HG03457 (cell line): Measurements from ENCODE around the gene TUBB.

Experiments used
- ATAC-seq: cut with Tn5 transposase; IDR thresholded peaks from one replicate; pipeline ENCODE4 v1.9.1; 2021; ENCODE audit warnings: moderate number of reproducible peaks; ENCODE audit not compliant: unreplicated experiment

The TUBB gene

DNA sequence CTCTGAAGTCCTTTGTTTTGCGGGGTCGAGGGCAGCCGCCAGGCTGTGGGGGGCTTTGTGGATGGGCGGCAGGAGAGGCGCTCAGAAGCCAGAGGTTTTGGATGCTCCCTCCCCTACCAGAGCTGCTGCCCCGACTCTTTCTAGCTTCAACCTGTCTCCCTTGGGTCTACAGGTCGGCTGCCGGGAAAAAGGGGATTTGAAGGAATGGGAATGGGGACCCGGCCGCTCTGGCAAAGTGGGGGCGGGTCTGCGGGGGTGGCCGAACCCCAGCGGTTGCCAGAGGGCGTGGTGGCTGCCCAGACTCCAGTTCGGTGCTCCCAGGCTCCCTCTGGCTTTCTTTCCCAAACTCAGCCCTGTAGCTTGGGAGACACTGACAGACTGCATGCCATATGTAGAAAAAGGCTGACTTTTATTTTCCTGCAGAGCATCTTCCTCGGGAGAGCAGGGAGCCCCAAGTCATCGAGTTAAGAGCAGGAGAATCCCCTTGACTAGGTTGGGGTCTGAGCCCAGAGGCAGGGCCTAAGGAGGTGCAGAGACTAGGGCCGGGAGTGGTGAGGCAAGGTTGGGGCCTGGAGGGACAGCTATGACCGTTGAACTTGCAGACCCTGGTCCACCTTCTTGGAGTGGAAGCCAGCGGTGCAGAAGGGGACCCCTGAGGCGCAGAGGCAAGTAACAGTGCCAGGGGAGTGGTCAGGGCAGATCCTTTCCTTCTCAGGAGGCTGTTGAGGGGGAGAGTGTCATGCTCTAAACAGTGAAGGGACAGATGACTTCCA lies 32.3 kb upstream of the TUBB start:
- no peak for ATAC-seq

DNA sequence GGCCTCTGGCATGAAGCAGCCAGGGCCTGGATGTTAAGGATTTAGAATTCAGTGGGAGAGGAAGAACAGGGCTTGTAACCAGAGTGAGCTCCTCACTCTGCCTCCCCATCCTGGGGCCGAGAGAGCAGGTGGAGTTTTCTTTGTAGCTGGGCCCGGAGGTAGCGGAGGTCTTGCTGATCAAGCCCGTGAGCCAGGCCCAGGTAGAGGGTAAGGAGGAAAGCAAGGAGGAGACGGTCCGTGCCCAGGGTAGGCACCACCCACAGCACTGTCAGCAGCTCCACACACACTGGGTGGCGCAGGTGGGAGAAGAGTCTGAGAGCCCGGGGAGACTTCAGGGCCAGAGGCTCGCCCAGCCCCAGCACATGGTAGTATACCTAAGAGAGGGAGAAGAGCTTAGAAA lies 31.6 kb upstream of the TUBB start:
- ATAC-seq: no peak

DNA sequence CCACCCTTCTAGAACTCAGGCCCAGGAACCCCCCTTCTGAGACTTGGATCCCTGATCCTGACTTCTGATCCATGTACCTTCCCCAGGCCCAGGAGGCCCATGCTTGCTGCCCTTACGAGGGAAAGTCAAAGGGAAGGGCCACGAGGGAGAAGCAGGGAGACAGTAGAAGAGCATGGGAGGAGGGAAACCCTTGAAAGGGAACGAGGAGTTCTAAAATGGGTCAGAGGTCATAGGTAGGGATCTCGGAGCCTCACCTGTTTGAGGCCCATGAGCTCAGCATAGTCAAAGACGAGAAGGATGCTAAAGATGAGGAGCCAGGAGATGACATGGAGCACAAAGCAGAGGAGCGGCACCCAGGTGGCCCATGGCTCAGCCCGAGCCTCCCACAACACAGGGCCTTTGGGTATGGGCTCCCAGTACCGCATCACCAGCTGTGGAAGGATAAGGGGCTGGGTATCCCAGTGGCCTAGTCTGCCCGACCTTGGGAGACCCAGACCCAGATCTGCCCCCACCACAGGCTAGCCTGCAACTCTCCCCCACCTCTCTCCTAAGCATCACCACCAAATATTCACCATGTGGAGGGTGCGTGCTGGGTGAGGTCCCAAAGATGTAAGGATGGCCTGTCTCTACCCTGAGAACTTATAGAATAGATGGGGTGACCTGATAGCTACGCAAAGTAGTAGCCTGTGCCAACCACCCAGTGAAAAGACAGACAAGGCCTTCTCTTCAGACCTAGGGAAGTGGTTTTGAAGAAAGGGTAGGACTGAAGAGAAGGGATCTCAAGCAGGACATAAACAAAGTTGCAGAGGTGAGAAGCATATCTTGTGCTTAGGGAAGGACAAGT lies 30.9 kb upstream of the TUBB start:
- no peak for ATAC-seq

DNA sequence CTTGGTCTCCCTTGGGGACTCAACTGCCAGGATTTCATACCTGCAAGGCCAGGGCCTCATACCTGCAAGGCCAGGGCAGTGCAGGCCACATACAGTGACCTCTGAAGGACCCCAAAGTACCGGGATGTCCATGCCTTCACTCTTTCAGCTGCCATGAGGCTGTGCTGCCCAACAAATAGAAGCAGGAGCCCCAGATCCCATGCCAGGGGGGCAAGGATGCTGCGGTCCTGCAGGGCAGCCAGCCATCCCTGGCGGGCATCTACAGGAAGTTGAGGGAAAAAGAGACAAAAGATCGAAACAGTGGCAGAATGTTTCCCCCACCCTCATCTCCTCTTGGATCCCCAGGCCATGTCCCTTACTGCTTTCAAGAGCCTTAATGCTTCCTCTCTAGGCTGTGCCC lies 30.2 kb upstream of the TUBB start:
- ATAC-seq: no peak

DNA sequence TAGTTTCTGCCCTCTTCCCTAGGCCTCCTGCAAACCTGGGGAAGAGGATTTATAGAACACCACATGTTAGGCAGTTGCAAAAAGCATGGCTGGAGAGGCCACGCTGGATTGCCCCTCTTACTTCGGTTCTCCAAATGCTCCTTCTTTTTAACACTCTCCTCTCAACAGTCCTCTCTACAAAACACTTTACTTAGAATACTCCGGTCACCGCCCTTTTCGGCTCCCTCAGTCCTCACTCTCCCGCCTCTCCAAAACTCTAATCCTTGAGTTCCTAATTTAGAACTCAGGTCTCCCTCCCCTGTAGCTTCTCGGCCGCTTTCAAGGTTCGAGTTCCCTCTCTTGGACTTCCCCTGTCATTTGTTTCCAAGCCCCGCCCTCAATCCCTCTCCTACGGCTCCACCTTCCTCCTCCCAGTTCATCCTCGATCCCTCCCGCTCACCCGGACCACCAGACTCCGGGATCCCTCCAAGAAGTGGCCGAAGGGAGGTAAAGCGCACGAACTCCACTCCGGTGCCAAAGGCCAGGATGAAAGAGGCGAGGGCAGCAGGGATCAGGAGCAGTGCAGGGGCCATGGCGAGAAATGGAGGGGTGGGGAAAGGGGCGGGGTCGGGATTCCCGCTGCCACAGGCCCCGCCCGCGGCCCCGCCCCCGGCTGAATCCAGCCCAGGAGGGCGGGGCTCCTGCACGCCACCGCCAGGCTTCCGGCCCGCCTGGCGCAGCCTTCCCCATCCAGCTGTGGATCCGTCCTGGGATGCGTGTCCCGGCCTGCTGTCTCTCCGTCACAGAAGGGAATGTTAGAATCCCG lies 29.5 kb upstream of the TUBB start, which contains the start of gene NRM:
Gene NRM, minus strand, starts transcription at position 582 of the 805 bp plus-strand sequence. Its CDS starts 10 bp downstream, at position 572.
- ATAC-seq: no peak

DNA sequence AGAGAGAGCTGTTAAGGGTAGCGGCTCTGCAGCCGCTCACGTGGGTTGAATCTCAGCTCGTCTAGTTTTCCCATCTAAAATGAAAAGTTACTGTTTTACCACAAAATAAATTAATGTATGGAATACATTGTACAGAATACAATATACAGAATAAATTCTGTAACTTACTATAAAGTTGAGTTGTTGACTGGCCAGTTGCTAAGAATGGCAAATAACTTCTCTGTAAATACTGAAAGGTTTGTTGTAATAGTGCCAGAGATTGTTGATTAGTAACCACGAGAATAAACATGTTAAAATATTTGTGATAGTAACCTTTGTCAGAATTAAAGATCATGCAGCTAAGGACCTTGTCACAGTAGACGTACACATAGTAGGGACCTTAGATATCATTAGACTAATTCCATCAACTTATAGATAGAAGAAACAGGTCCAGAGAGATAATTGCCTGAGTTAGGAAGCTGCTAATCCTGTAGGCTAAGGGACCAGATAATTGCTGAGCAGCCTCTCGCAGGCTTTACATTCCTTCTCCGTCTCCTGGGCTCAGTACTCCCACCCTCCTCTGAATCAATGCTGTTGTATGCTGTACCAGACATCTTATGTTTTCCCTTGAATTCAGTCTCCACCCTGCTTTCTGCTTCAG lies 28.8 kb upstream of the TUBB start:
- ATAC-seq: no peak

GRCh38 chr6:30696432-30696831 lies 23.7 kb upstream of the TUBB start:
- ATAC-seq: no peak

DNA sequence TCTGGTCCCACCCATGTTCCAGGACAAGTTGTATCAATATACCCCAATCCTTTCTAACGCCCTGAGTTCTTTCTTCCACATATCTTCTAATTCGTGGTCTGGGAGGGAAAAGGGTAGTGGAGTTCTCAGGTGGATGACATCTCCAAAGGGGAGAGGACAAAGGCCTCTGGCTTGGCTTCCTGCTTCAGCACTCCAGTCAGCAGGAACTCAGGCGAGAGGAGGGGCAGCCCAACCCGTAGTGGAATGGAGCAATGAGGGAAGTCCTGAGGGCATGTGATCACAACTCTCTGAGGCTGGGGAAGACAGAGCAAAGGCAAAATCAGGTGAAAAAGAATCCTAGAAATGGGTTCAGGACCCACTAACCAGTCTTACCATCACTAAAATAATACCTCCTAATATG lies 19.8 kb upstream of the TUBB start:
- no peak for ATAC-seq

- ATAC-seq: no peak
These were observed 17.1 kb upstream of the TUBB start for GRCh38 chr6:30703011-30703410.

GRCh38 chr6:30703821-30704220 lies 16.3 kb upstream of the TUBB start:
- no peak for ATAC-seq

GRCh38 chr6:30705620-30706019 lies 14.5 kb upstream of the TUBB start:
- ATAC-seq: no peak

DNA sequence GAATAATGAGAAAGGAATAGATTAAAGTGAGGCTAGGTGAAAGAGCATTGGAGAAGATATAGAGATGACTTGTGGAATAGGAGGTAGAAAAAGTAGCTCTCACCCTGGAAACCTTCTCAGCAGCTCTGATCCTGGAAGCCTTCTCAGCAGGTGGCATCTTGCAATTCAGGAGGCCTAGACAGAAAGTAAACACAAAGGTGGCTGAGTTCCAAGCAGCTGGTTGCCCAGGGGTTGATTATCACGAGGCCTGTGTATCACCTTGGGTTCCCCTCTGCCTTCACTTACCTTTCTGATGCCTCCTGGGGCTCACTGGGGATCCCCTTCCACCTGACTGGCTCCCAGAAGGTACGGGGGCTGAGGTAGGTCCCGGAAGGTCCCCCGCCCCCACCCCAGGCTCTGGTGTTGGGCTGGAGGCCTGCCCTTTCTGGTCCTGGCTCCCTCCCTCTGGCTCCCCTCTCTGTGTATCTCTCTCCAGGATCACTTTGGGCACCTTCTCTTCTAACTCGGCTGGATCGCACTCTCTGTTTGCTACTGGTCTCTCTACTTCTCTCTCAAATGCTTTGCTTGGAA lies 12.8 kb upstream of the TUBB start:
- no peak for ATAC-seq

- ATAC-seq: no peak
These were observed 10.9 kb upstream of the TUBB start for GRCh38 chr6:30709101-30709868.

- no peak for ATAC-seq
These were observed 8.3 kb upstream of the TUBB start for GRCh38 chr6:30711758-30712380.

DNA sequence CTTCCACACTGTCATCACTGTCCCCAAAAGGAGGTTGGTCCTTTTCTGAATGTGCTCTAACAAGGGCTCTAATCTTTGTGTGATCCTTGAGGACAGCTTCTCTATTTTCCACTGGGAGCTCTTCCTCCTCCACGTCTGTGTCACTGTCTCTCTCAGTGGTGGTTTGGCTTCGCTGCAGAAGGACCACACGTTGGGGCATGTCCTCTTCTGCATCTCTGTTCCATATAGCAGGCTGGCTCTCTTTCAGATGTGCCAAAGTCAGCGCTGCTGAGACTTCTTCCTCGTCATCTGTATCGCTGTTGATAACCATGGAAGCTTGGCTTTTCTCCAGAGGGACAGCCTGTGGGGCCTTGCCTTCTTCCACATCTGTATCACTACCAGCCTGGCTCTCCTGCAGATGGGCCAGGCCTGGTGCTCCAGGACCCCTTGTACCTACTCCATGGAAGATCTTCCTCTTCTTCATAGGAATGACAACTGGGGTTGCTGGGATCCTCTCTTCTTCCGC lies 7.7 kb upstream of the TUBB start:
- ATAC-seq: no peak

GRCh38 chr6:30714263-30714662 lies 5.9 kb upstream of the TUBB start:
- no peak for ATAC-seq

DNA sequence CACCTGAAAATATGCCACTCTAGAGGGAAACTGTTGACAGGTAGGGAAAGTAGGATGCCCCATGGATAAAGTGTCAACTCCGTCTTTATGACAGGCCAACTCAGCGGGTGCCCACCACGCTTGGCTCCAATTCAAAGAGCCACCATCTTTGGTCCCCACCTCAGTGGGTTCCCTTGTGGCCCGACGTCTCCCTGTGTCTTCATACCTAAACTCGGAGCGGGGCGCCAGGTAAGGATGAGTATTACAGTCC lies 3.3 kb upstream of the TUBB start:
- no peak for ATAC-seq

- peak; percentile 54 for ATAC-seq
These were observed 2.9 kb upstream of the TUBB start, which contains the start of gene MDC1 for GRCh38 chr6:30717129-30717844. Gene MDC1, minus strand, starts transcription at chr6:30717281. Its CDS starts 2,106 bp downstream, at chr6:30715175.
